Astrocyte of the cerebellum (primary cell): Measurements from ENCODE around the gene MTFR1L.
A peak's percentile ranks its signal among the peaks of the same experiment; 100 is the strongest.

Experiments
- DNase-seq: peaks from one replicate; pipeline ENCODE4 v3.0.0-alpha.2; 2011; ENCODE audit warnings: low read depth
- H3K4me3 ChIP-seq: 2 replicates; pipeline ENCODE4 v1.5.1; 2011; ENCODE audit warnings: mild to moderate bottlenecking, low read depth, low read length, moderate library complexity
- in situ Hi-C: cut with HindIII; loops from 2 replicates; pipeline ENCODE4 v1.10.0; 2017; ENCODE audit warnings: low sequenced_read_pairs
- TF ChIP-seq, protein P1 (sequence below): IDR thresholded peaks from 2 replicates; pipeline ENCODE4 v1.5.1; 2012; ENCODE audit warnings: low read length, low read depth, moderate library complexity, mild to moderate bottlenecking; ENCODE audit errors: missing control alignments

The MTFR1L gene

DNA sequence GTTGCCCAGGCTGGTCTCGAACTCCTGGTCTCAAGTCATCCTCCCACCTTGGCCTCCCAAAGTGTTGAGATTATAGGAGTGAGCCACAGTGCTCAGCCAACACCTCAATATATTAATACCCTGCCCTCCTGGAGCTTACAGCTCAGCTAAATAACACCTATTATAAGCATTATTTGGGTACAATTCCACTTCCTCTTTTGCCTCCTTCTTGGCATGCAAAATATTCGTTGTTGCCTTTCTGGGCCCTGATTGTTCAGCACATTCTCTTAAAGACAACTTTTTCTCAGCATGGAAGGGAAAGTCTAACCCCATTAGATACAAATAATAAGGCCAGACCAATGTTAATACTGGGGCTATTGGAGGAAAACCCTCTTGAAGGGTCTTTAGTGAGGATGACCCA lies 53.0 kb downstream of the MTFR1L start:
- TF ChIP-seq, protein P1, sequence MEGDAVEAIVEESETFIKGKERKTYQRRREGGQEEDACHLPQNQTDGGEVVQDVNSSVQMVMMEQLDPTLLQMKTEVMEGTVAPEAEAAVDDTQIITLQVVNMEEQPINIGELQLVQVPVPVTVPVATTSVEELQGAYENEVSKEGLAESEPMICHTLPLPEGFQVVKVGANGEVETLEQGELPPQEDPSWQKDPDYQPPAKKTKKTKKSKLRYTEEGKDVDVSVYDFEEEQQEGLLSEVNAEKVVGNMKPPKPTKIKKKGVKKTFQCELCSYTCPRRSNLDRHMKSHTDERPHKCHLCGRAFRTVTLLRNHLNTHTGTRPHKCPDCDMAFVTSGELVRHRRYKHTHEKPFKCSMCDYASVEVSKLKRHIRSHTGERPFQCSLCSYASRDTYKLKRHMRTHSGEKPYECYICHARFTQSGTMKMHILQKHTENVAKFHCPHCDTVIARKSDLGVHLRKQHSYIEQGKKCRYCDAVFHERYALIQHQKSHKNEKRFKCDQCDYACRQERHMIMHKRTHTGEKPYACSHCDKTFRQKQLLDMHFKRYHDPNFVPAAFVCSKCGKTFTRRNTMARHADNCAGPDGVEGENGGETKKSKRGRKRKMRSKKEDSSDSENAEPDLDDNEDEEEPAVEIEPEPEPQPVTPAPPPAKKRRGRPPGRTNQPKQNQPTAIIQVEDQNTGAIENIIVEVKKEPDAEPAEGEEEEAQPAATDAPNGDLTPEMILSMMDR: no peak
- no peak overlapping the region for H3K4me3 ChIP-seq
- in situ Hi-C loops: no loop called here
- no peak for DNase-seq

DNA sequence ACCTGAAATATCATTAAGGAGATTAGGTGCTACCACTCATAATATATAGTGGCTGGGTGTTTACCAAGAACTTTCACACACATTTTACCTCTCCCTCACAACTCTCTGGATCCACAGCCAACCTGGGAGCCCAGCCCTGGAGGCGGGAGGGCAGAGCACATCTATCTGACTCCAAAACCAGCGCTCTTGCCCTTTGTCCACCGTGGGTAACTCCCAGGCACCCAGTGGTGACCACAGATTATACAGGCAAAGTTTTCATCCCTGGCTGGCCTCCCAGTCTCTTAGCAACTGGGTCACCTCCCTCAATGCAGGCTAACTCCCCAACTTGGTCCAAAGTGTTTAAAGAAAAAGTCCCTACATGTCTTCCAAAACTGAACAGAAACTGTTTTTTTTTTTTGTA lies 53.4 kb downstream of the MTFR1L start:
- in situ Hi-C loops: no loop called here
- DNase-seq: no peak
- TF ChIP-seq, protein P1: no peak
- no peak overlapping the region for H3K4me3 ChIP-seq

DNA sequence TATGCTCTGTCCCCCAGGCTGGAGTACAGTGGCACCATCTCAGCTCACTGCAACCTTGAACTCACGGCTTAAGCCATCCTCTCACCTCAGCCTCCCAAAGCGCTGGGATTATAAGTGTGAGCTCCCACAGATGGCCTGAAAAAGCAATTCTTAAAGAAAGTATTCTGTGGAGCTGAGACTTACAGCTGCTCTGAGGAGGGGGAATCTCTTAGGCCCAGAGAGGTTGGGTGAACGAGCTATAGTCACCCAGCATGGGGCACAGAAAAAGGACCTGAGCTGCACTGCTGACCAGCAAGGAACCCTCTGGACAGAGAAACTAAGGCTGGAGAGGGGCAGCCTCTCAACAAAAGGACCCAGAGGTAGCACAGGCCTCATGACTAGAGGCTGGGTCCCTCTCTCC lies 54.5 kb downstream of the MTFR1L start:
- TF ChIP-seq, protein P1: no peak
- in situ Hi-C loops: no loop called here
- H3K4me3 ChIP-seq: peak overlapping the region; percentile 53

DNA sequence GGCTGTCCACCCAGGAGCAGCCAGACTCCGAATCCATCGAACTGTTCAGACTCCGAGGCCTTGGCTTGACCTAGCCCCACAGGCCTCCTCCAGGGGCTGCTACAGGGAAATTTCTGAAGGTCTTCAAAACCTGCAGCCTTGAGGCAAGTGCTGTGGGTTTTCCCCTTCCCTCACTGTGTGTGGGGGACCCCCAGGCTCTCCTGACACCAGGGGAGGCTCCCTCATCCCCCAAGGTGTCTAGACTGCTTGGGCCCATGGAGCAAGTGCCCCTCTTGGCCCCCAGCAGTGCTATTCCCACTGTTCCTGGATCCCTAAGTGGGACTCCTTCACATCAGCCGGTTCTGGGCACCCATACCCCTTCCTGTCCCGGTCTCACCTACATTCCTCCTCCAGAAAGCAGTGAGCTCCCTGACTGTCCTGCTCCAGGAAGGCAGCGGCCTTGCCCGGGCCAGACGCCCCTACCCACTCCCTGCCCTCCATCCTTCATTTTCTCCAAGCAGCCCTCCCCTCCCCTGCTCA lies 54.9 kb downstream of the MTFR1L start:
- TF ChIP-seq, protein P1: no peak
- in situ Hi-C loops: no loop called here
- DNase-seq: no peak
- peak overlapping the region; percentile 53 for H3K4me3 ChIP-seq

More for the DNA sequence above, 54.5 kb downstream of the MTFR1L start:
- no peak for DNase-seq

DNA sequence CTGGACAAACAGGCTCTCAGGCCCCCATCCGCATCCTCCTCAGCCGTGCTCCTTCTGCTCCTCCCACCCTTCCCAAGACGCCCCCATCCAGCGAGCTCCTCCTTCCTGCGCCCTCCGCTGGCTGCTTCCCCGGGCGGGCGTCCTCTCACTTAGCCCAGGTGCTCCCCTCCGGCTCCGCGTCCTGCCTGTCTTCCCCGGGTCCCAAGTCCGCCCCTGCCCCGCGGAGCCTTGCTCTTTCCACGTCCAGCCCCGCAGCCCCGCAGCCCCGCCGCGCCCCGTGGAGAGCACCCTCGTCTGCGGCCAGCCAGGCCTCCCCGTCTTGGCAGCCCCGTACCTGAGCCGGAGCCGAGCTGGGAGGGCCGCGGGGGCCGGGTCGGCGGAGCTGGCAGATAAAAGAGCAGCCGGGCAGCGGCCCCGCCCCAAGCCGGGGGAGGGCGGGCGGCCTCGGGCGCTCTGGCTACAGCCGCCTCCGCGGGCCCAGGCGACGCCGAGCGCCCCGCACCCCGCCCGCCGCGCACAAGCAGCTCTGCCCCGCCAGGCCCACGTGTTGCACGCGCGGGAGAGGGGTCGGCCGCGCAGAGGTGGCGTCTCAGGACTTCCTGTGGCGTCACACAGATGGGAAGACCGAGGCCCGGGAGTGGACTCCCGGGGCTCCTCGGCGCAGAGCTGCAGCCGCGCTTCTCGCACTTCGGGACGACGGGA lies 55.6 kb downstream of the MTFR1L start, which contains the start of gene PAQR7:
Gene PAQR7 (minus strand): TSS at position 555 of the 702 bp plus-strand sequence. CDS start 11,869 bp downstream, outside the sequence.
- TF ChIP-seq, protein P1: peak; percentile 1
- DNase-seq: no peak
- in situ Hi-C loops: no loop called here
- peak within 1 kb of the TSS; percentile 53 for H3K4me3 ChIP-seq

DNA sequence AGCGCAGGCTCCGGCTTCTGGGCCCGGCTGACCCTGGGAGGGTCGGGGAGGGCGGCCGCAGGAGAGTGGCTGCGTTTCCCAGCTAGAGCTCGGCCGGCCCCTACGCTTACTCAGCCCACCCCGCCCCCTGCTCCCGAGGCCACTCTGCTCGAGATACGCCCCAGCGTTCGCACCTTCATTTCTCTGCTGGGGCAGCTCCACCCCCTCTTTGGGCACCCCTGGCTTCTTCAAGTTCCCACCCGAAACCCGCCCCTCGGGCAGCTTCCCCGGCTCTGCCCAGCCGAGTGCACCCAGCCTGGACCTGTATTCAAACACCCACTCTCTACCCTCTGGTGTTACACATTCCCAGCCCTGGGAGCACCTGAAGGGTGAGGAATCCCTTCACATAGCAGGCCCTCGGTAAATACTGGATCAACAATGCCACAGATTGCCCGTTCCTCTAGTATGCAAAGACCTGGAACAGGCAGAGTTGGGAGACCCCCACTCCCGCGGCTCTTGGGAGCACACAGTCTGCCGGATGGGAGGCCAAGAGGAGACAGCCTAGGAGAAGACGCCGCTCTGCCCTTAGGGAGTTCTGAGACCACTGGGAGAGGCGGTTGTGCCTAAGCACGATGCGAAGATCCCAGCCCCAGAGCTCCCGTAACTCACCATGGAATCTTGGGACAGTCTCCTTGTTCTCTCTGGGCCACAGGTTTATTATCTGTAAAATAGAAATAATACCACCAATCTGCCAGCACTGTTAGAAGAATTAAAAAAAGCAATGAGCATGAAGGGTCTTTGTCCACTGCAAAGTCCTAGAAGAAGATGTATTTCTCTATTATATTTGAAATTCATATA lies 56.3 kb downstream of the MTFR1L start:
- H3K4me3 ChIP-seq: peak overlapping the region; percentile 53
- in situ Hi-C loops: no loop called here
- TF ChIP-seq, protein P1: no peak
- DNase-seq: no peak
